GM18498 (cell line): ENCODE data around the gene RHO.

ENCODE experiments used
- ATAC-seq: cut with Tn5 transposase; IDR thresholded peaks from one replicate; pipeline ENCODE4 v1.9.1; 2021; ENCODE audit warnings: mild to moderate bottlenecking, moderate library complexity; ENCODE audit not compliant: unreplicated experiment

Gene RHO

DNA sequence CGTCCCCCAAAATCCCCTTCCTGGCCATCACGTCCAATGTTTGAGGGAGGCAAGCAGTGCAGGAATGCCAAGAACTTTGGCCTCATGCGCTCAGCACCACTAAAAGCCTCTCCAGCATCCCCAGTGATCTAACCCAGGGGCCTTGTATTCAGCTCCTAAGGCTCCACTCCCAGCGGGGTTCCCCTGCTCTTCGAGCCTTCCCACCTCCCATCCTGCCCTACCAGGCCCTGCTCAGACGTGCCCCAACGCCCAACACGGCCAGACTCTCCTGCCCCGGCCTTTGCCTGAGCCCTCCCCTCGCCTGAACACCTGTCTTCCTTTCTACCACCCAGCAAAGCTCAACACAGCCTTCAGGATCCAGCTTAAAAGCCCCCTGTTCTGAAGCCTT, 47.6 kb downstream of the RHO start:
- no peak for ATAC-seq

DNA sequence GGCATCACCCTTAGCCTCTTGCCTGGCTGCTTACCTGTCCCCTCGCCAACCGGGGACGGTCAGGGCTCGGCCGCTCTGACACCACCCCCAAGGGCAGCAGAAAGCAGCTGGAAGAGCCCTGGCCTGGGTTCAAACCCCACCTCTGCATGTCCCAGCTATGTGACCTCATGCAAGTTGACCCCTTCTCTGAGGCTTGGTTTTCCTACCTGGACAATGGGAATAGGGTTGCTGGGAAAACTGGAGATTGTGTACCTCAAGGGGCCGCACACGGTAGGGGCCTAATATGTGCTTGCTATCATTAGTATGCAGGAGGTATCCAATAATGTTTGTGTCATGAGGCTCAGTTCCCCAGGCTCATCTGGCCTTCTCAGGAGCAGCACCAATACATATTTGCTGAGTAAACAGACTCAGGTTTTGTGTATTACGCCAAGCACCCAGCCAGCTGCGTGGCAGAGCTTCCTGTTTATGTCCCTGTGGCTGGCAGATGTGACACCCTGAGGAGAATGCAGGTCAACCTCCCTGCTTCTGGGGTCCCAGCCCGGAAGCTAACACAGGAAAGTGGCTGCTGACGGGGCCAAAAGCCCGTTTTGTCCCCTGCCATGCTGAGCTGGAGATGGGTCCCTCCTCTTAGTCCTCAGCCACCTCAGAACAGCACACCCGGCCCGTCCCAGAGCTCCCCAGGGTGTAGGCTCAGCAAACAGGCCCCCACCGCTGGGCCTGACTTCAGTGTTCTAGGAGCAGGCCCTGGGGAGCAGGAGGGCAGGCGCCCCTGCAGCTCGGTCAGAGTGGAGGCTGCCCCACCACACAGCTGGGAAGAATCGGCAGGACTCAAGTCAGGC, 48.3 kb downstream of the RHO start:
- peak; percentile 59 for ATAC-seq

DNA sequence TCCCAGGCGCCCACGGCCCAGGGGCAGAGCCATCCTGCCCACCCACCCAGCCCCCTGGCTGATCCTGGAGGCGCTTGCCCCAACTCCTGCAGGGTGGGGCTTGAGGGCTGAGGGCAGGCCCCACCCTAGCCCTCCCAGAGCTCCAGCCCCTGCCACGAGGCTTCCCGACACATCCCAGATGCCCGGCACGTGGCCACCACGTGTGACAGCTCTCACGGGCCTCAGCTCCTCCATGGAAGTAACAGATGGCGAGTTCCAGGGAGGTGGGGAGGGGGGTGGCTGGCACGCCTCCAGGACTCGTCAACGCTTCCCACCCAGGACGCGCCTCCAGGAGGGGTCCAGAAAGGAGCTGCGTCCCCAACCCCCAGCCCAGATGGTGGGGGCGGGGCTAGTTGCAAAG, 48.9 kb downstream of the RHO start:
- ATAC-seq = no peak

DNA sequence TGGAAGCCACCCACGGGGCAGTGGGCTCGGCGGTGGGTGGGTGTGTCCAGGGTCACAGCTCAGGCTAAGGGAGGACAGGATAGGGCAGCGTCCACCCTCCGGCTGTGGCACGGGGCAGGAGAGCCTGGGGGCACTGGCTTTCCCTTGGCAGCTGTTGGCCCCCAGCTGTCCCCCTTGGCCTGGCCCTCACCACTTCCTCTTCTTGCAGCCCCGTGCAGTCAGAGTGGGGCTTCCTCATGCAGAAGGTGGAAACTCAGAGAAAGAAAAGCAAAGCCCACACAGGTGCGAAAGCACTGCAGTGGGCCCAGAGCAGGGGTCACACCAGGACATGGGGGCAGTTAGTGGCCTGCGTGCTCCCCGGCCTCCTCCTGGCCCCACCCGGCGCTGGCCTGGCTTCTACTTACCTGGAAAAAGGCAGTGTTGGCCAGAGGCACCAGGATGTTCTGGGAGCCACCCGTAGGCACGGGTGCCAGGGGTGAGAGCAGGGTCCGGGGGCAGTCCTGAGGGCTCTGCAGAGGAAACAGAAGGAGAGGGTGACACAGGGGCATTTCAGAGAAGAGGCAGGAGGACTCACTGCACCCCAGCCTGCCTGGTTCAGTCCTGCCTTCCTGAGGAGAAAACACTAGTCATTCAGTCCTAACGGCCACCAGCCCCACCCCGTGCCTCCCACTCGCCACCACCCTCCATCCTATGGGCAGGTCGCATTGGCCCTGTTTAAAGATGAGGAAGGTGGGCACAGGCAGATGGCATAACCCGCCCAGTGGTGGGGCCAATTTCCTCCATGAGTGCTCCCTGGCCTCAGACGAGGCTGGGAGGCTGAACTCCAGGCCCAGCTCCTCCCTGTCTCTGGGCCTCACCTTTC, 49.7 kb downstream of the RHO start:
- ATAC-seq = peak; percentile 69

DNA sequence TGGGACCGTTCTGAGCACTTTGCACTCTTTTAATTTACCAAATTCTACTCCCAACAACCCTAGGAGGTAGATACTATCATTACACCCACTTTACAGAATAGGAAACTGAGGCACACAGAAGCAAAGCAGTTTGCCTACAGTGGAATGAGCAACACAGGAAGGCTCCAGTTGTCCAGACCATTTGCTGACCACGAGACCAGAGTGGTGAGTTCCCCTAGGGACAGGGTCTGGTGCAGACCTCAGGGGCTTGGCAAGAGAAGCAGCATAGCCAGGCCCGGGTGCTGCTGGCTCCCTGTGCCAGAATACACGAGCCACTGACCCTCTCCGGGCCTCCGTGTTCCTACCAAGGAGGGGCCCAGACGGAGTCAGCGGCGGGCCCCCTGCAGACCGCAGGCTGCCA, 51.6 kb downstream of the RHO start:
- no peak for ATAC-seq

DNA sequence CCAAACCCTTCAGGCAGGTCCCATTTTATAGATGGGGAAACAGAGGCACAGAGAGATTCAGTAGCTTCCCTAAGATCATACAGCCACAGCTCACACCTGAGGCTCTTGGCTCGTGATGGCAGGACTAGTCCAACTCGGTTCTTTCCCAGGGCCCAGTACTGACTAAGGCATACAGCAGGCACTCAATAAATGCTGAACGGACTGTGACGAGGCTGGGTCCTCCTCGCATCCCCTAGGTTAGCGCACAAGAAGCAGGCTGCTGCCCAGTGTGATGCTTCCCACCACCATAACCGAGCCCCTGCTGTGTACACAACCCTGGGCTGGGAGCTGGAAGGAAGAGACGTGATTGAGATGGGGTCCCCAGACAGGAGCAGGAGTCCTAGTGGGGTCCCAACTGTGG, 53.2 kb downstream of the RHO start:
- ATAC-seq = no peak

DNA sequence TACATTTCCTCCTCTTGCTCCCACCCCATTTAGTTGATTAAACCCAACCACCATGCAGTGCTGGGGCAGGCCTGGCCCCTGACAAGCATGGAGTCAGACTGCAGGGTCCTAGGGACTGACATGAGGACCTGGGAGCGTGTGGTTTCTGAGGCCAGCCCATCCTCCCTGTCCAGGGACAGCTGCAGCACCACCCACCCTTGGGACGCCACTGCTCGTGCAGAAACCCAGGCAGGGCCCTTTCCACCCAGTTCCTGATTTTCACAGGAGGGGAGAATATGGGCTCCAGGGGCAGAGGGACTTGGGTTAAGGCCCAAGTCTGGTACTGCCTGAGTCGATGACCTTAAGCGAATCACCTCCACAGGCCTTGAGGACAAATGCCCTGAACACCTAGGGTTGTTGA, 54.4 kb downstream of the RHO start:
- no peak for ATAC-seq

DNA sequence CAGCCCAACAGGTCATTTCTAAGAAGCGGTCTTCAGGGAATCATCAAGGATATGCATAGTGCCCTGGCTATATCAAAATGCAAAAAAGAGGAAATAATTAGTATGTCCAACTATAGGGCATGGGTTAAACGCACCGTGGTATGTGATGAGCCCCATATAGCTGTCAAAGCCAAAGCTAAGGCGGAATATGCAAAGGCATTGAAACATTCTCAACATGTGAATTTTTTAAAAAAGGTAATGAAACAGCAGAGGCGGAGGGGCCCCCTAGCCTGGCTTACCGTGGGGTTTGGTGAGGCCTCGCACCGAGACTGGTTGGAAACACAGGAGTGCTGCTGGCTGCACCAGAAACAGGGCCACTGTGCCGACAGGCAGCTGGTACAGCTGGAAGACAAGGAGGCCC, 54.9 kb downstream of the RHO start:
- ATAC-seq = no peak

DNA sequence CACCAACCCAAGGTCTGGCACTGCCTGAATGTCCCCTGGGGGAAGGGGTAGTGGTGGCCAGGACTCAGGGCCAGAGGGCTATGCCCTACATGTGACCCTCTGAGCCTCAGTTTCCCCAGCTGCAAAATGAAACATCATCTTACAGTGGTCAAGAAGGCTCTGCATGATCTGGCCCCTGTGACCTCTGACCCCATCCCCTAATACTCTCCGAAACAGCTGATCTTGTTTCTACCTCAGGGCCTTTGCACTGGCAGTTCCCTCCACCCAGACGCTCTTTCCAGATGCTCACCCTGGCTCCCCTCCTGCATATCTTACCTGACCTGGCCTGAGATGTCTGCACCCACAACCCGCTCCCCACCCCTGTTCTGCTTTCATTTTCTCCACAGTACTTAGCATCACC, 56.2 kb downstream of the RHO start:
- ATAC-seq = no peak
